Measurements from ENCODE around the gene GNB4. TPM values are rescaled to one million over a fixed set of nuclear protein-coding genes. Genes with fewer than 3 reads are reported as not detected.

The GNB4 gene
- total and polyA plus RNA-seq, 4 donors = 6.3 to 56.2 (median 25.8) TPM

DNA sequence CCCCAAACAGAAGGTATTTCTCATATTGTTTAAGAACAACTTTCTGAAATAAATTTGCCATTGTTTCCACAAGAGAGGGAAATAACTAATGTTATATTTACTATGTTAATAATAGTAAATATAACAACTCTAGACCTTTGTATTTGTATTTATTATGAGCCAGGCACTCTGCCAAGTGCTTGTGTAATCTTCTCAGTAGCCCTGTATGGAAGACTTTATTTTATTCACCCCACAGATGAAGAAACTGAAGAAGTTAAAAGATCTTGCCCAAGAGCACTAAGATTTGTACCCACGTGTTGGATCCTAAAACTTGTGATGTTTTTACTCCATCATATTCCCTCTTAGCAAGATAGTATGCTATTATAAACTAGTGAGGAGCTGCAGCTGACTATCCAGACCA, 12.0 kb upstream of the GNB4 start:
- H3K9ac ChIP-seq (ENCODE audit: insufficient read depth in 1 of 2, low read length in 2 of 2) = no peak overlapping the region
- H3K27ac ChIP-seq (ENCODE audit: low read depth in 1 of 2, low read length in 1 of 2) = no peak overlapping the region
- ATAC-seq (ENCODE audit: insufficient read depth, low FRiP score) (no peak), DNase-seq (peak in 2 of 3 donors; percentile 75 to 80)
- no peaks in the 10 kb centered on the region for H3K36me3 ChIP-seq (ENCODE audit: control insufficient read depth in 4 of 4, insufficient read depth in 4 of 4, low read length in 4 of 4)
- H3K9me3 ChIP-seq (ENCODE audit: control insufficient read depth in 4 of 4, insufficient read depth in 3 of 4, low read length in 3 of 4) = no peaks in the 10 kb centered on the region
- H3K27me3 ChIP-seq (ENCODE audit: control insufficient read depth in 3 of 3, insufficient read depth in 3 of 3, low read length in 2 of 3) = no peaks in the 10 kb centered on the region
- peaks cover 0 to 9% (median 0%) of the 10 kb centered on the region in 5 donors for H3K4me1 ChIP-seq (ENCODE audit: control insufficient read depth in 5 of 5, insufficient read depth in 5 of 5, low read length in 5 of 5)
- TF ChIP-seq, protein P1, sequence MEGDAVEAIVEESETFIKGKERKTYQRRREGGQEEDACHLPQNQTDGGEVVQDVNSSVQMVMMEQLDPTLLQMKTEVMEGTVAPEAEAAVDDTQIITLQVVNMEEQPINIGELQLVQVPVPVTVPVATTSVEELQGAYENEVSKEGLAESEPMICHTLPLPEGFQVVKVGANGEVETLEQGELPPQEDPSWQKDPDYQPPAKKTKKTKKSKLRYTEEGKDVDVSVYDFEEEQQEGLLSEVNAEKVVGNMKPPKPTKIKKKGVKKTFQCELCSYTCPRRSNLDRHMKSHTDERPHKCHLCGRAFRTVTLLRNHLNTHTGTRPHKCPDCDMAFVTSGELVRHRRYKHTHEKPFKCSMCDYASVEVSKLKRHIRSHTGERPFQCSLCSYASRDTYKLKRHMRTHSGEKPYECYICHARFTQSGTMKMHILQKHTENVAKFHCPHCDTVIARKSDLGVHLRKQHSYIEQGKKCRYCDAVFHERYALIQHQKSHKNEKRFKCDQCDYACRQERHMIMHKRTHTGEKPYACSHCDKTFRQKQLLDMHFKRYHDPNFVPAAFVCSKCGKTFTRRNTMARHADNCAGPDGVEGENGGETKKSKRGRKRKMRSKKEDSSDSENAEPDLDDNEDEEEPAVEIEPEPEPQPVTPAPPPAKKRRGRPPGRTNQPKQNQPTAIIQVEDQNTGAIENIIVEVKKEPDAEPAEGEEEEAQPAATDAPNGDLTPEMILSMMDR (IDR thresholded peaks at IDR 0.05; ENCODE audit: control extremely low read depth, extremely low read depth) = no peak
- 13 to 25% methylated on average over 1 of the region's 1 CpG for WGBS, 2 donors
- no peak overlapping the region for H3K4me3 ChIP-seq

GRCh38 chr3:179460260-179460659, 9.0 kb upstream of the GNB4 start:
- ATAC-seq (ENCODE audit: insufficient read depth, low FRiP score) (no peak), DNase-seq (no peak)
- Histone ChIP-seq H3K4me3 (no peak overlapping the region), H3K9ac (ENCODE audit: insufficient read depth in 1 of 2, low read length in 2 of 2) (no peak overlapping the region), H3K9me3 (ENCODE audit: control insufficient read depth in 4 of 4, insufficient read depth in 3 of 4, low read length in 3 of 4) (no peaks in the 10 kb centered on the region), H3K4me1 (ENCODE audit: control insufficient read depth in 5 of 5, insufficient read depth in 5 of 5, low read length in 5 of 5) (peaks cover 0 to 9% (median 0%) of the 10 kb centered on the region in 5 donors), H3K27ac (ENCODE audit: low read depth in 1 of 2, low read length in 1 of 2) (no peak overlapping the region), H3K27me3 (ENCODE audit: control insufficient read depth in 3 of 3, insufficient read depth in 3 of 3, low read length in 2 of 3) (no peaks in the 10 kb centered on the region), H3K36me3 (ENCODE audit: control insufficient read depth in 4 of 4, insufficient read depth in 4 of 4, low read length in 4 of 4) (no peaks in the 10 kb centered on the region)
- TF ChIP-seq, protein P1 (IDR thresholded peaks at IDR 0.05; ENCODE audit: control extremely low read depth, extremely low read depth) = no peak

GRCh38 chr3:179455954-179456353, 4.7 kb upstream of the GNB4 start:
- Histone ChIP-seq H3K4me1 (ENCODE audit: control insufficient read depth in 5 of 5, insufficient read depth in 5 of 5, low read length in 5 of 5) (peaks cover 0 to 11% (median 1%) of the 10 kb centered on the region in 5 donors), H3K4me3 (no peak overlapping the region), H3K9me3 (ENCODE audit: control insufficient read depth in 4 of 4, insufficient read depth in 3 of 4, low read length in 3 of 4) (no peaks in the 10 kb centered on the region), H3K9ac (ENCODE audit: insufficient read depth in 1 of 2, low read length in 2 of 2) (no peak overlapping the region), H3K36me3 (ENCODE audit: control insufficient read depth in 4 of 4, insufficient read depth in 4 of 4, low read length in 4 of 4) (no peaks in the 10 kb centered on the region), H3K27me3 (ENCODE audit: control insufficient read depth in 3 of 3, insufficient read depth in 3 of 3, low read length in 2 of 3) (no peaks in the 10 kb centered on the region), H3K27ac (ENCODE audit: low read depth in 1 of 2, low read length in 1 of 2) (no peak overlapping the region)
- 91% methylated on average over 6 of the region's 6 CpGs for WGBS, 2 donors
- TF ChIP-seq, protein P1 (IDR thresholded peaks at IDR 0.05; ENCODE audit: control extremely low read depth, extremely low read depth) = no peak
- ATAC-seq (ENCODE audit: insufficient read depth, low FRiP score) (no peak), DNase-seq (no peak)

GRCh38 chr3:179454887-179455286, 3.6 kb upstream of the GNB4 start:
- H3K27ac ChIP-seq (ENCODE audit: low read depth in 1 of 2, low read length in 1 of 2) = peak overlapping the region in 1 of 2 donors; percentile 69
- no peaks in the 10 kb centered on the region for H3K9me3 ChIP-seq (ENCODE audit: control insufficient read depth in 4 of 4, insufficient read depth in 3 of 4, low read length in 3 of 4)
- DNase-seq = no peak
- peaks cover 0 to 4% (median 0%) of the 10 kb centered on the region in 4 donors for H3K36me3 ChIP-seq (ENCODE audit: control insufficient read depth in 4 of 4, insufficient read depth in 4 of 4, low read length in 4 of 4)
- H3K4me3 ChIP-seq = no peak overlapping the region
- peaks cover 0 to 11% (median 1%) of the 10 kb centered on the region in 5 donors for H3K4me1 ChIP-seq (ENCODE audit: control insufficient read depth in 5 of 5, insufficient read depth in 5 of 5, low read length in 5 of 5)
- TF ChIP-seq, protein P1 (IDR thresholded peaks at IDR 0.05; ENCODE audit: control extremely low read depth, extremely low read depth) = no peak
- no peaks in the 10 kb centered on the region for H3K27me3 ChIP-seq (ENCODE audit: control insufficient read depth in 3 of 3, insufficient read depth in 3 of 3, low read length in 2 of 3)
- 54 to 76% methylated on average over 1 of the region's 1 CpG for WGBS, 2 donors
- H3K9ac ChIP-seq (ENCODE audit: insufficient read depth in 1 of 2, low read length in 2 of 2) = no peak overlapping the region
- ATAC-seq (ENCODE audit: insufficient read depth, low FRiP score) = no peak
